ENCODE measurements around the gene ABHD17A.

ABHD17A gene

DNA sequence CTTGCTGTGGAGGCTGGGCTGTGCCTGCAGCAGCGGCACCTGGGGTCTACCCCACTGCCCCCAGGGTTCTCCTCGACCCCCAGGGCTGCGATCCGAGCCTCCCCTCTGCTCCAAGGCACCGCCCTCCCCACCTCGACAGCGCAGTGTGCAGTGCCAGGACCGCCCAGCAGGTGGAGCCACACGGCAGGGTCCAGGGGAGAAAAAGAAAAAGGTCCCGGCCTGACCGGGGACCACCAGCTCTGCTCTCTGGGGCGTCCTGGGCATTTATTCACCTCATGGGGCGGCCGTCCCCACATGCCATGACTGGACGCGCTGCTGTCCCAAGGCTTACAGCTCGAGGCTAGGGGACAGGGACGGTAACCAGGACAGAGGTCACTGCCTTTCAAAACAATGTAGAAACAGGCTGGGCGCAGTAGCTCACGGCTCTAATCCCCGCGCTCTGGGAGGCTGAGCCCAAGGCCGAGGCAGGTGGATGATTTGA is 47.6 kb downstream of the ABHD17A start:
- DNase-seq (ENCODE audit: low read depth), result peak; percentile 62

DNA sequence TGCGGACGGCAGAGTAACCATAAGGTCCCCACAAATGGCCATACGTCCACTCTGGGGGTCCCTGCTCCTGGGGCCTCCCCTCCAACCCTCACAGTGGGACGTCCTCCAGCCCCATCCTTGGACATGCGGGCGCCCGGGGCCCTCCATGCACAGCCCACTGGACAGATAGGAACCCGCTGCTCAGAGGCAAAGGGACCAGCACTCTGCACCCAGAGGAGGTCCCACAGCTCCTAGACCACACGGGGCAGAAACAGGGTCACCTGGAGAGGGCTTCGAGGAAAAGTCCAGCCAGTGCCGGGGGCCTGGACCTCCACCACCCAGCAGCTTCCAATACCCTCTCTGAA is 48.1 kb downstream of the ABHD17A start:
- DNase-seq (ENCODE audit: low read depth), result no peak

DNA sequence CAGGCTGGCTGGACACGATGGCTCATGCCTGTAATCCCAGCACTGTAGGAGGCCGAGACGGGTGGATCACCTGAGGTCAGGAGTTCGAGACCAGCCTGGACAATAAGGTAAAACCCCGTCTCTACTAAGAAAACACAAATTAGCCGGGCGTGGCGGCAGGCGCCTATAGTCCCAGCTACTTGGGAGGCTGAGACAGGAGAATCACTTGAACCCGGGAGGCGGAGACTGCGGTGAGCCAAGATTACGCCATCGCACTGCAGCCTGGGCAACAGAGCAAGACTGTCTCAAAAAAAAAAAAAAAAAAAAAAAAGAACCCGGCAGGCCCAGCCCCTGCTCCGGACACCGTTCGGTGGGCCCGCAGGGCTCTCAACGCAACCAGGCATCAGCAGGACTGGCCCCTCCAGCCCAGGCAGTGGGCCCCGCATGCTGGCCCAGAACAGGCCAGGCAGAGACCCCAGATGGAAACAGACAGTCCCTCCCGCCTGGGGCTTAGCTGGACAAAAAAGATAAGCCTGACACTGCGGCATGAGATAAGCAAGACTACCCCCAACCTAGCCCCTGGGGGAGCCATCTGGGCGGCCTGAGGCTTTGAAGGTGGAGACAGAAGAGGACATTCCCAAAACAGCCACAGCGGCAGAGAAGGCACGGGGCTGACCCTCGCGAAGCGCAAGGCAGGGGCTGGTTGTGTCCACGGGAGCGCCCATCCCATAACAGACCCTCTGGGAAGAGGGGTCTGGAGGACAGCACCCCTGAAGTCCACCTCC is 48.7 kb downstream of the ABHD17A start:
- no peak for DNase-seq (ENCODE audit: low read depth)

DNA sequence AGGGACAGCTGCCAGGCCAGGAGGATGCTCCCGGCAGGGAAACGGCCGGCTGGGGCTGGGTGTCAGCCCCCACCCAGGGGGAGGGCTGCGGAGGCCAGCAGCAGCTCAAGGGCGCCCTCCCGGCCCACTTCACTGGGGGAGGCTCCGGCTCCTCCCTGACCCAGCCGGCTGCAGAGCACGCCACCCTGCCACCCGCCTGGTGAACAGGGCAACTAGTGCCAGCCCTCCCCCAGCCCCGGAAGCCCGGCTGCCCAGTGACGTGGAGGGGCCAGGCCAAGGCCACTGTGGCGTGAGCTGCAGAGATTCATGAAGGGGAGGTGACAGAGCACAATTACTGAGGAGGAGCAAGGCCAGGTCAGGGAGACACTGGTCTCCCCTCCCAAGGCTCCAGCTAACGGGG is 51.8 kb downstream of the ABHD17A start:
- DNase-seq (ENCODE audit: low read depth), result no peak

DNA sequence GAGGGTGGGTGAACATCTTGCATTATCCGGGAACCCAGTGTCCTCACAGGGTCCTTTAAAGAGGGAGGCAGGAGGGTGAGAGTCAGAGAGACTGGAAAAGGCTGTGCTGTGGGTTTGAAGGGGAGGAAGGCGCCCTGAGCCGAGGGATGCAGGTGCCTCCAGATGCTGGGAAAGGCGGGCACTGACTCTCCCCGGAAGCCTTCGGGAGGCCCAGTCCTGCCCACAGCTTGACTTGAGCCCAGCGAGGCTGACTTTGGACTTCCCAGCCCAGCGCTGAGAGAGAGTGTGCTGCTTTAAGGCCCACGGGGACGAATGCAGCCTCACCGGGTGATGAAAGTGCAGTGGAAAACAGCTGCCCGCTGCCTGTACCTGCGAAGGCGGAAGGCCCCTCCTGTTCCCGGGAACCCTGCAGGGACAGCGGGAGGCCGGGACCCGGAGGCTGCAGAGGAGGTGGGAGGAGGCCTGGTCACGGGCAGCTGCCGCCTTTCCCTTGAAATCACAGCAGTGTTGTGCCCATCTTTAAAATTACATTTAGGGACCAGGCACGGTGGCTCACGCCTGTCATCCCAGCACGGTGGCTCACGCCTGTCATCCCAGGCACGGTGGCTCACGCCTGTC is 53.1 kb downstream of the ABHD17A start:
- no peak for DNase-seq (ENCODE audit: low read depth)

DNA sequence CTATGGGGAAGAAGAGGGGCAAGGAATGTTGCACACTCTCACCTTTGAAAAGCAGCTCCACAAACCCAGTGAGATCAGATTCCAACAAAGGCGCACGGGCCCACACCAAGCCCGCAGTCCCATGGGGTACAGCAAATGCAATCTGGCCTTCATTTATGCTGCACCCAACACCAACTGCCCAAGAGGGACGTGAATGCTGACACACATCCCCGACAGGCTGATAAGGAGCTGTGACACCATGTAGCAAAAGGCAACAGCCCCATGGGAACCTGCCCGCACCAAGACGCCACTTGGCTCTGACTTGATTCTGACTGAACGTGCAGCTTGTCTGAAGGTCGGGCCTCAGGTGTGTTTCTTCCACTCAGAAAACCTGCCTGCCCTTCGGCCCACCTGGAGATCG is 54.3 kb downstream of the ABHD17A start:
- DNase-seq (ENCODE audit: low read depth), result no peak

DNA sequence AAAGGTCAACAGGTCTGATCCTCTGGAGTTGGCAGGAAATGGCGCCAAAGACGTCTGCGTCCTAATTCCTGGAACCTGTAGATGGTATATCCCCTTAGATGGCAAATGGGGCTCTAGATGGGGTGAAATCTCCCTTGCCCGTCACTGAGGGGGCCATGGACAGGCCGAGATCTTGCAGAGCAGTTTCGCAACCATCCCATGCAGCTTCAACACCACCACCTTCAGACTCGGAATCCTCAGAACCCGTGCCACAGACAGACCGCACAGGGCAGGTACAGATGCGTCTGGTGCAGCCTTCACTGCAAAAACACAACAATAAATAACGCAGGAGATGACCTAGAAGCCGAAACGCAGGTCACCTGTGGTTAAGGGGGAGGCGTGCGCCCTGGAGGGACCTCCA is 54.7 kb downstream of the ABHD17A start:
- no peak for DNase-seq (ENCODE audit: low read depth)

DNA sequence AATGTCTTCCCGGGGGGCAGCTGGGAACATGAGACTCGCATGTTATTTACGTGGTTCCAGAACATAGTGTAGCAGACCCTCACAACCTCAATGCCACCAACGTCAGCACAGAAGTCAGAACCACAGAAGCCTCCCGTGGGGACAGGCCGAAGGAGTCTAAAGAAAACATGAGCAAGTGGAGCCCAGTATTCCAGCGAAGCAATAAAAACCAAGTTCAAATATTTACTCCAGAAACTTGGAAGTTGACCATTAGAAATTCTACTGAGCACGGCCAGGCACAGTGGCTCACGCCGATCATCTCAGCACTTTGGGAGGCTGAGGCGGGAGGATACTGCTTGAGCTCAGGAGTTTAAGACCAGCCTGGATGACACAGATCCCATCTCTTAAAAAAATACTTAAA is 55.3 kb downstream of the ABHD17A start:
- DNase-seq (ENCODE audit: low read depth), result no peak

DNA sequence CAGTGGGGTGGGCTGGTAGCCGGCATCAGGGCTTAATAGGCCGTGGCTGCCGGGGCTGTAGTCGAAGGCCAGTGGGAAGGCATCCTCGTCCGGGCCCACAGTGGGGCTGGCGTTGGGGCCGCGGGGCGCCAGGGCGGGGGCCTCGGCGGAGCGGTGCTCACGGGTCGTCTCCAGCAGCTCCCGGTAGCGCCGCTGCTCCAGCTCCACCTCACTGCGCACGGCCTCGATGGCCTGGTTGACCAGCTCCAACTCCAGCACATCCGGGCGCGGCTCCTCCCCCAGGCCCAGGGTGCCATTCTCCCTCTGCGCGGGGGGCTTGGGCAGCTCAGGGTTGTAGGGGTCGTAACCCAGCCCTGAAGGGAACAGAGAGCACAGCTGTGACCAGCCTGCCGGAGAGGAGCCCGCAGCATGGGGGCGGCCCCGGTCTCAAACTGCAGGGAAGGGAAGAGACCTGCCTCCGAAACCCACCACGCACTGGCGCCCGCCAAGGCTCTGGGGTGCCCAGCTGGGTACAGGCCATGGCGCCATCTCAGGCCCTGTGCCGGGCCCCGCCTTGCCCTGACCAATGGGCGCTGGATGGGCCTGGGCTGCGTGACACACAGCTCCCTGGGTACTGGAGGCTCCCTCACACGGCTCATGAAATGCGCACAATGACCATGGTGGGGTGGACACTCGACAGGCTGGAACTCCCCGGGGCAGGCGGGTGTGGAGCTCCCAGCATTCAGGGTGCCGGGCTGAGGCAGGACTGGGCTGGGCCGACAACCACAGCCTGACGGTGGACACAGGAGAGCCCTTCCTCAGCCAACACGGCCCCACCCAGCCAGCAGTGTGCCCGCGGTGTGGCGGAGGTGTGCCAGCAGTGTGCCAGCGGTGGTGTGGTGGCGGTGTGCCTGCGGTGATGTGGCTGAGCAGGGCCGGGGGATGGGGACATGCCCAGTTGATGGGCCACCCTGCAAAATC is 56.7 kb downstream of the ABHD17A start:
- no peak for DNase-seq (ENCODE audit: low read depth)

DNA sequence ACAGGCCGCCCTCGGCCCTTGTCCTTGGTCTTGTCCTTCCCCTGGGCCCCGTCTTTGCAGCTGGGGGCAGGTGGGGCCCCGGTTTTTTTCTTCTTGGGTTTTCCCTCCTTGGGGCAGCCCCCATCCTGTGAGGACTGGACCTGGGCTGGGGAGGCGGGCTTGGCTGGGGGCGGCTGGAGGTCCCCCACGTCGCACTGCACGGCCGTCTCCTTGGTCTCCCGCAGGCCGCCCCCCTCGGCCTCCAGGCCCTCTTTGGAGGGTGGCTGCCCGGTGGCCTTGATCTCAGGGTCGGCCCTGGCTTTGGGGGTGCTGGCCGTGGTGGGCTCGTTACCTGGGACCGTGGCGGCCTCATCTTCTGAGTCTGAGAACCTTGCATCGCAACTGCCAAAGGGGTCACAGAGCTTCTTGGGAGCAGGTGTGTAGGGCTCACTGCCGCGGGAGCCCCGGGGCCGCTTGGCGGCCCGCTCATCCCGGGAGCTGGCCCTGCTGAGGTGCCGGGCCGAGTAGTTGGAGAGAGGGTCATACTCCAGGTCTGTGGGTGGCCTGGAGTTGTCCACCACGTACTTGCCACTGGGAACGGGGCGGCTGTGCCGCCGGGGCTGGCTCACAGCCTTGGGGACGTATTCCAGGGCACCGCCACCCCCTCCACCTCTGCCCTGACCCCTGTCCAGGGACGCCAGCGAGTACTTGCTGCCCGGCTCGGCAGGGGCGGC is 57.6 kb downstream of the ABHD17A start:
- DNase-seq (ENCODE audit: low read depth), result no peak

All from activated T-cell treated with anti-CD3 and anti-CD28 coated beads for 48 hours (primary cell).